HL-60 (cell line): Measurements from ENCODE around the gene L3MBTL4.

Experiments
- DNase-seq, 2 experiments: peaks; one replicate each; pipeline ENCODE4 v3.0.0-alpha.2; 2010 to 2020; ENCODE audit warnings: low read depth in 1 of 2, low spot score in 1 of 2
- H3K27ac ChIP-seq: fragments of 250-450 bp; sonication (Bioruptor Pico); replicated peaks from 2 replicates; pipeline ENCODE4 v1.5.1; 2020; ENCODE audit warnings: mild to moderate bottlenecking, moderate library complexity
- H3K27me3 ChIP-seq: fragments of 250-450 bp; sonication (Bioruptor Pico); 2 replicates; pipeline ENCODE4 v1.5.1; 2021; ENCODE audit warnings: mild to moderate bottlenecking, moderate library complexity; ENCODE audit not compliant: insufficient read depth, poor library complexity, severe bottlenecking
- H3K4me3 ChIP-seq: replicated peaks from 2 replicates; pipeline ENCODE4 v1.5.1; 2011; ENCODE audit warnings: mild to moderate bottlenecking, control low read depth, low read length; ENCODE audit not compliant: insufficient read depth
- GABPA ChIP-seq: IDR thresholded peaks from 2 replicates; pipeline ENCODE4 v1.6.1; 2012; ENCODE audit warnings: low read depth
- POLR2AphosphoS5 ChIP-seq: IDR thresholded peaks from 2 replicates; pipeline ENCODE4 v1.6.1; 2012; ENCODE audit warnings: low read depth
- SPI1 ChIP-seq: IDR thresholded peaks from 2 replicates; pipeline ENCODE4 v1.6.1; 2012; ENCODE audit warnings: low read depth, mild to moderate bottlenecking, borderline replicate concordance
- TF ChIP-seq, protein P1 (sequence below): IDR thresholded peaks from 2 replicates; pipeline ENCODE4 v1.6.1; 2012; ENCODE audit warnings: low read depth; ENCODE audit not compliant: insufficient replicate concordance
- TF ChIP-seq, protein P2 (sequence below): IDR thresholded peaks from one replicate; pipeline ENCODE4 v1.5.1; 2011; ENCODE audit warnings: low read length, control low read depth, inconsistent platforms; ENCODE audit not compliant: insufficient read depth

The L3MBTL4 gene

DNA sequence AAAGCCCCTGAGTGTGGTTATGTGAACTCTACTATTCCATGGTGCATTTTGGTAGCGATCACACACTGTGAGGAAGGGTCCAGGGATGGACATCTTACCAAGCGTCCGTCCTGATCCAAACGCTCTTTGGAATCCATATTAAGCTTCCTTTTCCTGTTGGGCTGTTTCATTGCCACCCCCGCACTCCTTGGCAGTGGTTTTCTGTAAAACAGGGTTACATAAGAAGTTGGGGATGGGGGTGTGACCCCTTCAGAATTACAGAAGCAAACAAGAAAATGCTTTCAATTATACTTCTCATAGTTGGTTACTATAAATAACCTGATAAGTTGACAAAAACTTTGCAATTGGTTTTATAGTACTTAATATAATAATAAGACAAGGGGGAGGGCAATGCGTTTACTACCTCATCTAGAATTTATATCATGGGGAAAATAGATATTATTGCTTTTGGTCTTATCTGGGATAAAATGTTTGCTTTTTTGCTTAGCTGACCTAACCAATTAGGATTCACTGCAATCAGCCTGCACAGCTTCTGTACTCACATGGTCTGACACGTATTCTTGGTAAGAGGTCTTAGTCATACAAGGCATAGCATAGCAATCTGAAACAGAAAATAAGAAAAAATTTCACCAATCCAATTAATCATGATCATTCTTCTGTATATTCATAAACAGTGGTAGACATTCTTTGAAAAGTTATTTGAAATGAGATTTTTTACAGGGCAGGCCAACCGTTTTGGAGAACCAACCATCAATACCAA lies 103.1 kb downstream of the L3MBTL4 start:
- DNase-seq, result no peak
- TF ChIP-seq POLR2AphosphoS5, result no peak
- Histone ChIP-seq H3K27ac (no peak overlapping the region), H3K4me3 (no peak overlapping the region), H3K27me3 (peaks cover 2% of the 10 kb centered on the region)

- no peak overlapping the region for H3K4me3 ChIP-seq
- H3K27me3 ChIP-seq, result peaks cover 2% of the 10 kb centered on the region
- H3K27ac ChIP-seq, result no peak overlapping the region
- TF ChIP-seq GABPA (no peak), POLR2AphosphoS5 (no peak), SPI1 (no peak)
- TF ChIP-seq, protein P1, sequence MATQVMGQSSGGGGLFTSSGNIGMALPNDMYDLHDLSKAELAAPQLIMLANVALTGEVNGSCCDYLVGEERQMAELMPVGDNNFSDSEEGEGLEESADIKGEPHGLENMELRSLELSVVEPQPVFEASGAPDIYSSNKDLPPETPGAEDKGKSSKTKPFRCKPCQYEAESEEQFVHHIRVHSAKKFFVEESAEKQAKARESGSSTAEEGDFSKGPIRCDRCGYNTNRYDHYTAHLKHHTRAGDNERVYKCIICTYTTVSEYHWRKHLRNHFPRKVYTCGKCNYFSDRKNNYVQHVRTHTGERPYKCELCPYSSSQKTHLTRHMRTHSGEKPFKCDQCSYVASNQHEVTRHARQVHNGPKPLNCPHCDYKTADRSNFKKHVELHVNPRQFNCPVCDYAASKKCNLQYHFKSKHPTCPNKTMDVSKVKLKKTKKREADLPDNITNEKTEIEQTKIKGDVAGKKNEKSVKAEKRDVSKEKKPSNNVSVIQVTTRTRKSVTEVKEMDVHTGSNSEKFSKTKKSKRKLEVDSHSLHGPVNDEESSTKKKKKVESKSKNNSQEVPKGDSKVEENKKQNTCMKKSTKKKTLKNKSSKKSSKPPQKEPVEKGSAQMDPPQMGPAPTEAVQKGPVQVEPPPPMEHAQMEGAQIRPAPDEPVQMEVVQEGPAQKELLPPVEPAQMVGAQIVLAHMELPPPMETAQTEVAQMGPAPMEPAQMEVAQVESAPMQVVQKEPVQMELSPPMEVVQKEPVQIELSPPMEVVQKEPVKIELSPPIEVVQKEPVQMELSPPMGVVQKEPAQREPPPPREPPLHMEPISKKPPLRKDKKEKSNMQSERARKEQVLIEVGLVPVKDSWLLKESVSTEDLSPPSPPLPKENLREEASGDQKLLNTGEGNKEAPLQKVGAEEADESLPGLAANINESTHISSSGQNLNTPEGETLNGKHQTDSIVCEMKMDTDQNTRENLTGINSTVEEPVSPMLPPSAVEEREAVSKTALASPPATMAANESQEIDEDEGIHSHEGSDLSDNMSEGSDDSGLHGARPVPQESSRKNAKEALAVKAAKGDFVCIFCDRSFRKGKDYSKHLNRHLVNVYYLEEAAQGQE, result no peak
- TF ChIP-seq, protein P2, sequence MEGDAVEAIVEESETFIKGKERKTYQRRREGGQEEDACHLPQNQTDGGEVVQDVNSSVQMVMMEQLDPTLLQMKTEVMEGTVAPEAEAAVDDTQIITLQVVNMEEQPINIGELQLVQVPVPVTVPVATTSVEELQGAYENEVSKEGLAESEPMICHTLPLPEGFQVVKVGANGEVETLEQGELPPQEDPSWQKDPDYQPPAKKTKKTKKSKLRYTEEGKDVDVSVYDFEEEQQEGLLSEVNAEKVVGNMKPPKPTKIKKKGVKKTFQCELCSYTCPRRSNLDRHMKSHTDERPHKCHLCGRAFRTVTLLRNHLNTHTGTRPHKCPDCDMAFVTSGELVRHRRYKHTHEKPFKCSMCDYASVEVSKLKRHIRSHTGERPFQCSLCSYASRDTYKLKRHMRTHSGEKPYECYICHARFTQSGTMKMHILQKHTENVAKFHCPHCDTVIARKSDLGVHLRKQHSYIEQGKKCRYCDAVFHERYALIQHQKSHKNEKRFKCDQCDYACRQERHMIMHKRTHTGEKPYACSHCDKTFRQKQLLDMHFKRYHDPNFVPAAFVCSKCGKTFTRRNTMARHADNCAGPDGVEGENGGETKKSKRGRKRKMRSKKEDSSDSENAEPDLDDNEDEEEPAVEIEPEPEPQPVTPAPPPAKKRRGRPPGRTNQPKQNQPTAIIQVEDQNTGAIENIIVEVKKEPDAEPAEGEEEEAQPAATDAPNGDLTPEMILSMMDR, result no peak
- no peak for DNase-seq
Measured at GRCh38 chr18:6310714-6311113, 104.0 kb downstream of the L3MBTL4 start.

DNA sequence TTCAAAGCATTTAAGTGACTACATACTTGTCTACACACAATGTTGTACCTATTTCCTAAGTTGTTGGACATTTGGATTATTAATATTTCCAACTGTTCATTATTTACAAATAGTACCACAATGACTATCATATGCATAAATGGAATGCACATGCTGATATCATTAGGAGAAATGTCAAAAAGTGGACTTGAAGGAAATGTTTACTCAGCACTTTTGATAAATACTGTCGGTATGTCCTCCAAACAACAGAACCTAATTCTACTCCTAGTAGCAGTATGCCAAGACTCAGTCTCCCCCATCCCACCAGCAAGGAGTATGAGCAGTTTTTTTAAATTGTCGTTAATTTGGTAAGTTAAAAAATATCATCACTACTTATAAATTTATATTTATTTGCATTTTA lies 116.8 kb downstream of the L3MBTL4 start:
- Histone ChIP-seq H3K4me3 (no peak overlapping the region), H3K27ac (no peak overlapping the region), H3K27me3 (peaks cover 2% of the 10 kb centered on the region)
- no peak for TF ChIP-seq SPI1
- TF ChIP-seq, protein P1, result no peak
- TF ChIP-seq, protein P2, result no peak
- TF ChIP-seq POLR2AphosphoS5, result no peak
- TF ChIP-seq GABPA, result no peak
- DNase-seq, result no peak

DNA sequence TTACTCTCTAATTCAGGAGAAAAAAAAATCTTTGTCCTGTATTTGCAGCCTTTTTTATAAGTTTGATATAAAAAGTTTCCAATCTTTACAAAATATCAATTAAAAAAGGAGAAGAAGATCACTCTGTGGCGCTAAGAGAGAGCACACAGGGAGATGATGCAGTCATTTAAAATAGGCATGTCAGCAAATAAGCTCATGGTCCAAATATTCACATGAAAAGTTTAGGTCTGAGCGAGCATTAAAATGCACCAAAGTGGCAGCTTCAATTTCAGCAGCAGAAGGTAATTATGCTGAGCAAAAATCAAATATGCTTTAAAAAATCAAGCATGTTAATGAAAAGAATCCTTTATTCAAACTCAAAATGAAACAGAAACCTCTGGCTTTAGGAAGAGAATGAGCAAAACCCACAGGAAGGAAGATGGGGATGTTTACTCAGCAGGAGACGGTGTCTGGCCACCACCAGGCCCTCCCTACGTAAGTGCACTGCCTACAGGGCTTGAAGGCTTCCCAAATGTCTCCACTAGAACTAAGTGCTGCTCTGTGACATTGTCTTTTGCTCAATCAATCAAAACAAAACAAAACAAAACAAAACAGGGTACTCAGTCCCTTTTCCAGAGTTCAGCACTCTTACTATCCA lies 120.4 kb downstream of the L3MBTL4 start:
- no peak for TF ChIP-seq GABPA
- TF ChIP-seq, protein P1, result no peak
- TF ChIP-seq, protein P2, result no peak
- H3K27me3 ChIP-seq, result peaks cover 2% of the 10 kb centered on the region

More for the DNA sequence above, 120.4 kb downstream of the L3MBTL4 start:
- Histone ChIP-seq H3K27ac (no peak overlapping the region), H3K4me3 (no peak overlapping the region)
- DNase-seq, result no peak
